GM23338 (cell line): ENCODE data around the gene GPR87. TPM values are rescaled to one million over a fixed set of nuclear protein-coding genes. Genes with fewer than 3 reads are reported as not detected.

Experiments
- ATAC-seq: fragments of 200-7000 bp; cut with Tn5 transposase; 3 replicates; pipeline ENCODE4 v1.9.1; 2020
- DNase-seq: peaks from one replicate; pipeline ENCODE4 v3.0.0-alpha.2; 2015; ENCODE audit warnings: low spot score
- H2AFZ ChIP-seq: fragments of 200-600 bp; sonication (generic); 2 replicates; pipeline ENCODE4 v1.8.0; 2016; ENCODE audit warnings: antibody characterized with exemption, mild to moderate bottlenecking, moderate library complexity
- H3F3A ChIP-seq: fragments of 200-600 bp; sonication (generic); replicated peaks from 2 replicates; pipeline ENCODE4 v1.8.0; 2017; ENCODE audit warnings: antibody characterized with exemption, mixed run types, low read depth
- H3K27ac ChIP-seq: fragments of 200-600 bp; sonication (generic); 2 replicates; pipeline ENCODE4 v1.6.1; 2016; ENCODE audit warnings: low read depth
- H3K27me3 ChIP-seq: fragments of 200-600 bp; sonication (generic); 2 replicates; pipeline ENCODE4 v1.8.0; 2016; ENCODE audit warnings: mild to moderate bottlenecking, mixed run types, moderate library complexity; ENCODE audit not compliant: insufficient read depth
- H3K36me3 ChIP-seq: fragments of 200-600 bp; sonication (generic); 2 replicates; pipeline ENCODE4 v1.8.0; 2016; ENCODE audit warnings: mild to moderate bottlenecking; ENCODE audit not compliant: insufficient read depth
- H3K4me1 ChIP-seq: fragments of 200-600 bp; sonication (generic); 2 replicates; pipeline ENCODE4 v1.8.0; 2016; ENCODE audit warnings: mild to moderate bottlenecking, moderate library complexity; ENCODE audit not compliant: insufficient read depth
- H3K4me2 ChIP-seq: fragments of 200-600 bp; sonication (generic); 2 replicates; pipeline ENCODE4 v1.7.1; 2017; ENCODE audit warnings: mixed run types
- H3K4me3 ChIP-seq: fragments of 200-600 bp; sonication (generic); 2 replicates; pipeline ENCODE4 v1.6.1; 2016; ENCODE audit warnings: mixed run types
- H3K79me2 ChIP-seq: fragments of 200-600 bp; sonication (generic); replicated peaks from 2 replicates; pipeline ENCODE4 v1.8.0; 2017; ENCODE audit warnings: mild to moderate bottlenecking; ENCODE audit not compliant: insufficient read depth
- H3K9me2 ChIP-seq: fragments of 200-600 bp; sonication (generic); 2 replicates; pipeline ENCODE4 v1.8.0; 2017; ENCODE audit not compliant: insufficient read depth
- H4K20me1 ChIP-seq: fragments of 200-600 bp; sonication (generic); replicated peaks from 2 replicates; pipeline ENCODE4 v1.8.0; 2017; ENCODE audit warnings: mild to moderate bottlenecking; ENCODE audit not compliant: insufficient read depth
- H3K27ac Mint-ChIP-seq: 2 replicates; pipeline ENCODE4 v1.8.0; 2020; ENCODE audit warnings: inconsistent platforms, mild to moderate bottlenecking, moderate library complexity, mixed read lengths
- H3K27me3 Mint-ChIP-seq: 3 replicates; pipeline ENCODE4 v1.8.0; 2022; ENCODE audit warnings: low read depth, mild to moderate bottlenecking, moderate library complexity, mixed read lengths, inconsistent platforms; ENCODE audit not compliant: insufficient read depth, poor library complexity
- H3K36me3 Mint-ChIP-seq: 3 replicates; pipeline ENCODE4 v1.8.0; 2021; ENCODE audit warnings: low read depth, mild to moderate bottlenecking, inconsistent platforms, moderate library complexity, mixed read lengths
- H3K4me1 Mint-ChIP-seq: 3 replicates; pipeline ENCODE4 v1.8.0; 2020; ENCODE audit warnings: mild to moderate bottlenecking, inconsistent platforms, mixed read lengths
- H3K4me3 Mint-ChIP-seq: 3 replicates; pipeline ENCODE4 v1.8.0; 2021; ENCODE audit warnings: moderate library complexity, mild to moderate bottlenecking, inconsistent platforms, mixed read lengths
- H3K9me3 Mint-ChIP-seq: 3 replicates; pipeline ENCODE4 v1.8.0; 2020; ENCODE audit warnings: moderate library complexity, mild to moderate bottlenecking, inconsistent platforms, mixed read lengths
- CREB1 ChIP-seq: fragments of 250-450 bp; sonication (Bioruptor Pico); IDR thresholded peaks from 2 replicates; pipeline ENCODE4 v1.5.0; 2020; ENCODE audit warnings: low read depth, mild to moderate bottlenecking, moderate library complexity
- EZH2 ChIP-seq: fragments of 200-600 bp; sonication (generic); IDR thresholded peaks from one replicate; pipeline ENCODE4 v1.8.0; 2017; ENCODE audit warnings: antibody characterized with exemption, mild to moderate bottlenecking, low read depth; ENCODE audit not compliant: unreplicated experiment
- EZH2phosphoT487 ChIP-seq: fragments of 200-600 bp; sonication (generic); IDR thresholded peaks from one replicate; pipeline ENCODE4 v1.8.1; 2018; ENCODE audit warnings: antibody characterized with exemption; ENCODE audit not compliant: unreplicated experiment
- JUNB ChIP-seq: IDR thresholded peaks from one replicate; pipeline ENCODE4 v1.6.1; 2016; ENCODE audit warnings: antibody characterized with exemption; ENCODE audit not compliant: unreplicated experiment
- NANOG ChIP-seq: IDR thresholded peaks from 2 replicates; pipeline ENCODE4 v1.6.1; 2016; ENCODE audit warnings: antibody characterized with exemption, borderline replicate concordance
- POLR2AphosphoS5 ChIP-seq: IDR thresholded peaks from 2 replicates; pipeline ENCODE4 v1.6.1; 2016; ENCODE audit warnings: antibody characterized with exemption, low read depth
- STAT1 ChIP-seq: IDR thresholded peaks from one replicate; pipeline ENCODE4 v1.6.1; 2016; ENCODE audit warnings: antibody characterized with exemption; ENCODE audit not compliant: unreplicated experiment
- ZNF114 ChIP-seq: fragments of 250-450 bp; sonication (Bioruptor Pico); IDR thresholded peaks from 2 replicates; pipeline ENCODE4 v1.5.0; 2020; ENCODE audit warnings: mild to moderate bottlenecking, moderate library complexity
- ZNF331 ChIP-seq: fragments of 250-450 bp; sonication (Bioruptor Pico); IDR thresholded peaks from 2 replicates; pipeline ENCODE4 v1.5.0; 2020; ENCODE audit warnings: low read depth, mild to moderate bottlenecking, moderate library complexity
- polyA plus RNA-seq: library from polyadenylated mRNA; unstranded; fragments of >200 nt; fragmentation: Nextera tagmentation; extraction: Ambion mirVana; gene quantifications from 2 replicates; pipeline ENCODE4 v1.2.1, GENCODE V29; 2016
- total RNA-seq: library from RNA; depleted of rRNA; stranded (reverse); fragments of >200 nt; shearing (Covaris generic); gene quantifications from 2 replicates; pipeline ENCODE4 v1.2.3, GENCODE V29; 2014
- TF ChIP-seq, protein P1 (sequence below): IDR thresholded peaks from one replicate; pipeline ENCODE4 v1.6.1; 2018; ENCODE audit warnings: antibody characterized with exemption; ENCODE audit not compliant: unreplicated experiment
- TF ChIP-seq, protein P2 (sequence below): IDR thresholded peaks from 2 replicates; pipeline ENCODE4 v1.6.1; 2016; ENCODE audit warnings: antibody characterized with exemption
- TF ChIP-seq, protein P3 (sequence below): fragments of 250-450 bp; sonication (Bioruptor Pico); IDR thresholded peaks from 2 replicates; pipeline ENCODE4 v1.5.0; 2020; ENCODE audit warnings: mild to moderate bottlenecking, moderate library complexity
- TF ChIP-seq, protein P4 (sequence below), 2 experiments: fragments of 200-600 bp in 1 of 2; sonication (generic) in 1 of 2; conservative IDR thresholded peaks; 2 replicates each; pipeline versions ENCODE4 v1.5.1 to v1.6.1; 2016 to 2017; ENCODE audit warnings: antibody characterized with exemption in 2 of 2, low read depth in 2 of 2, mild to moderate bottlenecking in 2 of 2, moderate library complexity in 1 of 2

Gene GPR87
- total and polyA plus RNA-seq, 2 experiments from 2014 or later: 0.21 TPM; not detected in 1

DNA sequence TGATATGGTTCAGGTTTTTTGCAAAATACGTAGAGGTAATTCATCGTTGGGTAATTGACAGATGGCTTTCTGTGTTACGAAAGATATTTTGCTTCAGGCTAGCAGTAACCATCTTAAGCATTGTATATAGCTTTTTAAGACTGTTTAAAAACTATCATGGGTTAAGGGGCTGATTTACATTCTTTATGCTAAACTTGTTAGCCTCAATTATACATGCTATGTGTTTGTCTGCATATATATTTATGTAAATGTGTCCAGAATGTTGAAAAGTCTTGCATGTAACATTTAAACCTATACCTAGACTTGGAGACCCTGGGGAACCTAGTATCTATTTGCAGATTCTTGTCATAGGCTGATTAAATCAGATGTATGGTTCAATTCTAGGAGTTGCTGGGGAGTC is 27.2 kb downstream of the GPR87 start:
- no peaks in the 10 kb centered on the region for H3K27me3 ChIP-seq
- H3F3A ChIP-seq: no peaks in the 10 kb centered on the region
- no peak overlapping the region for H3K27ac ChIP-seq
- no peak overlapping the region for H3K4me2 ChIP-seq
- ATAC-seq (no peak), DNase-seq (no peak)
- no peaks in the 10 kb centered on the region for H4K20me1 ChIP-seq
- H3K27ac Mint-ChIP-seq: no peak overlapping the region
- H3K9me2 ChIP-seq: no peaks in the 10 kb centered on the region
- TF ChIP-seq, protein P1, sequence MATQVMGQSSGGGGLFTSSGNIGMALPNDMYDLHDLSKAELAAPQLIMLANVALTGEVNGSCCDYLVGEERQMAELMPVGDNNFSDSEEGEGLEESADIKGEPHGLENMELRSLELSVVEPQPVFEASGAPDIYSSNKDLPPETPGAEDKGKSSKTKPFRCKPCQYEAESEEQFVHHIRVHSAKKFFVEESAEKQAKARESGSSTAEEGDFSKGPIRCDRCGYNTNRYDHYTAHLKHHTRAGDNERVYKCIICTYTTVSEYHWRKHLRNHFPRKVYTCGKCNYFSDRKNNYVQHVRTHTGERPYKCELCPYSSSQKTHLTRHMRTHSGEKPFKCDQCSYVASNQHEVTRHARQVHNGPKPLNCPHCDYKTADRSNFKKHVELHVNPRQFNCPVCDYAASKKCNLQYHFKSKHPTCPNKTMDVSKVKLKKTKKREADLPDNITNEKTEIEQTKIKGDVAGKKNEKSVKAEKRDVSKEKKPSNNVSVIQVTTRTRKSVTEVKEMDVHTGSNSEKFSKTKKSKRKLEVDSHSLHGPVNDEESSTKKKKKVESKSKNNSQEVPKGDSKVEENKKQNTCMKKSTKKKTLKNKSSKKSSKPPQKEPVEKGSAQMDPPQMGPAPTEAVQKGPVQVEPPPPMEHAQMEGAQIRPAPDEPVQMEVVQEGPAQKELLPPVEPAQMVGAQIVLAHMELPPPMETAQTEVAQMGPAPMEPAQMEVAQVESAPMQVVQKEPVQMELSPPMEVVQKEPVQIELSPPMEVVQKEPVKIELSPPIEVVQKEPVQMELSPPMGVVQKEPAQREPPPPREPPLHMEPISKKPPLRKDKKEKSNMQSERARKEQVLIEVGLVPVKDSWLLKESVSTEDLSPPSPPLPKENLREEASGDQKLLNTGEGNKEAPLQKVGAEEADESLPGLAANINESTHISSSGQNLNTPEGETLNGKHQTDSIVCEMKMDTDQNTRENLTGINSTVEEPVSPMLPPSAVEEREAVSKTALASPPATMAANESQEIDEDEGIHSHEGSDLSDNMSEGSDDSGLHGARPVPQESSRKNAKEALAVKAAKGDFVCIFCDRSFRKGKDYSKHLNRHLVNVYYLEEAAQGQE: no peak
- no peak for TF ChIP-seq ZNF114
- TF ChIP-seq CREB1 (CRISPR knock-in tag): no peak
- no peak for TF ChIP-seq ZNF331 (CRISPR knock-in tag)
- no peak for TF ChIP-seq NANOG
- TF ChIP-seq EZH2: no peak
- no peak for TF ChIP-seq JUNB
- TF ChIP-seq EZH2phosphoT487: no peak
- TF ChIP-seq, protein P2, sequence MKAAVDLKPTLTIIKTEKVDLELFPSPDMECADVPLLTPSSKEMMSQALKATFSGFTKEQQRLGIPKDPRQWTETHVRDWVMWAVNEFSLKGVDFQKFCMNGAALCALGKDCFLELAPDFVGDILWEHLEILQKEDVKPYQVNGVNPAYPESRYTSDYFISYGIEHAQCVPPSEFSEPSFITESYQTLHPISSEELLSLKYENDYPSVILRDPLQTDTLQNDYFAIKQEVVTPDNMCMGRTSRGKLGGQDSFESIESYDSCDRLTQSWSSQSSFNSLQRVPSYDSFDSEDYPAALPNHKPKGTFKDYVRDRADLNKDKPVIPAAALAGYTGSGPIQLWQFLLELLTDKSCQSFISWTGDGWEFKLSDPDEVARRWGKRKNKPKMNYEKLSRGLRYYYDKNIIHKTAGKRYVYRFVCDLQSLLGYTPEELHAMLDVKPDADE: no peak
- no peak for TF ChIP-seq POLR2AphosphoS5
- TF ChIP-seq STAT1: no peak
- TF ChIP-seq, protein P3, sequence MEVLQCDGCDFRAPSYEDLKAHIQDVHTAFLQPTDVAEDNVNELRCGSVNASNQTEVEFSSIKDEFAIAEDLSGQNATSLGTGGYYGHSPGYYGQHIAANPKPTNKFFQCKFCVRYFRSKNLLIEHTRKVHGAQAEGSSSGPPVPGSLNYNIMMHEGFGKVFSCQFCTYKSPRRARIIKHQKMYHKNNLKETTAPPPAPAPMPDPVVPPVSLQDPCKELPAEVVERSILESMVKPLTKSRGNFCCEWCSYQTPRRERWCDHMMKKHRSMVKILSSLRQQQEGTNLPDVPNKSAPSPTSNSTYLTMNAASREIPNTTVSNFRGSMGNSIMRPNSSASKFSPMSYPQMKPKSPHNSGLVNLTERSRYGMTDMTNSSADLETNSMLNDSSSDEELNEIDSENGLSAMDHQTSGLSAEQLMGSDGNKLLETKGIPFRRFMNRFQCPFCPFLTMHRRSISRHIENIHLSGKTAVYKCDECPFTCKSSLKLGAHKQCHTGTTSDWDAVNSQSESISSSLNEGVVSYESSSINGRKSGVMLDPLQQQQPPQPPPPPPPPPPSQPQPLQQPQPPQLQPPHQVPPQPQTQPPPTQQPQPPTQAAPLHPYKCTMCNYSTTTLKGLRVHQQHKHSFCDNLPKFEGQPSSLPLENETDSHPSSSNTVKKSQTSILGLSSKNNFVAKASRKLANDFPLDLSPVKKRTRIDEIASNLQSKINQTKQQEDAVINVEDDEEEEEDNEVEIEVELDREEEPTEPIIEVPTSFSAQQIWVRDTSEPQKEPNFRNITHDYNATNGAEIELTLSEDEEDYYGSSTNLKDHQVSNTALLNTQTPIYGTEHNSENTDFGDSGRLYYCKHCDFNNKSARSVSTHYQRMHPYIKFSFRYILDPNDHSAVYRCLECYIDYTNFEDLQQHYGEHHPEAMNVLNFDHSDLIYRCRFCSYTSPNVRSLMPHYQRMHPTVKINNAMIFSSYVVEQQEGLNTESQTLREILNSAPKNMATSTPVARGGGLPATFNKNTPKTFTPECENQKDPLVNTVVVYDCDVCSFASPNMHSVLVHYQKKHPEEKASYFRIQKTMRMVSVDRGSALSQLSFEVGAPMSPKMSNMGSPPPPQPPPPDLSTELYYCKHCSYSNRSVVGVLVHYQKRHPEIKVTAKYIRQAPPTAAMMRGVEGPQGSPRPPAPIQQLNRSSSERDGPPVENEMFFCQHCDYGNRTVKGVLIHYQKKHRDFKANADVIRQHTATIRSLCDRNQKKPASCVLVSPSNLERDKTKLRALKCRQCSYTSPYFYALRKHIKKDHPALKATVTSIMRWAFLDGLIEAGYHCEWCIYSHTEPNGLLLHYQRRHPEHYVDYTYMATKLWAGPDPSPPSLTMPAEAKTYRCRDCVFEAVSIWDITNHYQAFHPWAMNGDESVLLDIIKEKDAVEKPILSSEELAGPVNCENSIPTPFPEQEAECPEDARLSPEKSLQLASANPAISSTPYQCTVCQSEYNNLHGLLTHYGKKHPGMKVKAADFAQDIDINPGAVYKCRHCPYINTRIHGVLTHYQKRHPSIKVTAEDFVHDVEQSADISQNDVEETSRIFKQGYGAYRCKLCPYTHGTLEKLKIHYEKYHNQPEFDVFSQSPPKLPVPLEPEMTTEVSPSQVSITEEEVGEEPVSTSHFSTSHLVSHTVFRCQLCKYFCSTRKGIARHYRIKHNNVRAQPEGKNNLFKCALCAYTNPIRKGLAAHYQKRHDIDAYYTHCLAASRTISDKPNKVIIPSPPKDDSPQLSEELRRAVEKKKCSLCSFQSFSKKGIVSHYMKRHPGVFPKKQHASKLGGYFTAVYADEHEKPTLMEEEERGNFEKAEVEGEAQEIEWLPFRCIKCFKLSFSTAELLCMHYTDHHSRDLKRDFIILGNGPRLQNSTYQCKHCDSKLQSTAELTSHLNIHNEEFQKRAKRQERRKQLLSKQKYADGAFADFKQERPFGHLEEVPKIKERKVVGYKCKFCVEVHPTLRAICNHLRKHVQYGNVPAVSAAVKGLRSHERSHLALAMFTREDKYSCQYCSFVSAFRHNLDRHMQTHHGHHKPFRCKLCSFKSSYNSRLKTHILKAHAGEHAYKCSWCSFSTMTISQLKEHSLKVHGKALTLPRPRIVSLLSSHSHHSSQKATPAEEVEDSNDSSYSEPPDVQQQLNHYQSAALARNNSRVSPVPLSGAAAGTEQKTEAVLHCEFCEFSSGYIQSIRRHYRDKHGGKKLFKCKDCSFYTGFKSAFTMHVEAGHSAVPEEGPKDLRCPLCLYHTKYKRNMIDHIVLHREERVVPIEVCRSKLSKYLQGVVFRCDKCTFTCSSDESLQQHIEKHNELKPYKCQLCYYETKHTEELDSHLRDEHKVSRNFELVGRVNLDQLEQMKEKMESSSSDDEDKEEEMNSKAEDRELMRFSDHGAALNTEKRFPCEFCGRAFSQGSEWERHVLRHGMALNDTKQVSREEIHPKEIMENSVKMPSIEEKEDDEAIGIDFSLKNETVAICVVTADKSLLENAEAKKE (CRISPR knock-in tag): no peak
- TF ChIP-seq, protein P4, sequence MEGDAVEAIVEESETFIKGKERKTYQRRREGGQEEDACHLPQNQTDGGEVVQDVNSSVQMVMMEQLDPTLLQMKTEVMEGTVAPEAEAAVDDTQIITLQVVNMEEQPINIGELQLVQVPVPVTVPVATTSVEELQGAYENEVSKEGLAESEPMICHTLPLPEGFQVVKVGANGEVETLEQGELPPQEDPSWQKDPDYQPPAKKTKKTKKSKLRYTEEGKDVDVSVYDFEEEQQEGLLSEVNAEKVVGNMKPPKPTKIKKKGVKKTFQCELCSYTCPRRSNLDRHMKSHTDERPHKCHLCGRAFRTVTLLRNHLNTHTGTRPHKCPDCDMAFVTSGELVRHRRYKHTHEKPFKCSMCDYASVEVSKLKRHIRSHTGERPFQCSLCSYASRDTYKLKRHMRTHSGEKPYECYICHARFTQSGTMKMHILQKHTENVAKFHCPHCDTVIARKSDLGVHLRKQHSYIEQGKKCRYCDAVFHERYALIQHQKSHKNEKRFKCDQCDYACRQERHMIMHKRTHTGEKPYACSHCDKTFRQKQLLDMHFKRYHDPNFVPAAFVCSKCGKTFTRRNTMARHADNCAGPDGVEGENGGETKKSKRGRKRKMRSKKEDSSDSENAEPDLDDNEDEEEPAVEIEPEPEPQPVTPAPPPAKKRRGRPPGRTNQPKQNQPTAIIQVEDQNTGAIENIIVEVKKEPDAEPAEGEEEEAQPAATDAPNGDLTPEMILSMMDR (conservative IDR thresholded peaks at IDR 0.05; ENCODE audit: low read depth in 2 of 2): no peak
- no peaks in the 10 kb centered on the region; the same call in 2 of the 3 replicates for H3K4me1 Mint-ChIP-seq
- no peaks in the 10 kb centered on the region for H3K36me3 Mint-ChIP-seq
- H3K27me3 Mint-ChIP-seq: no peaks in the 10 kb centered on the region
- H3K79me2 ChIP-seq: no peaks in the 10 kb centered on the region
- H3K4me1 ChIP-seq: no peaks in the 10 kb centered on the region
- H3K9me3 Mint-ChIP-seq: no peaks in the 10 kb centered on the region
- H3K36me3 ChIP-seq: no peaks in the 10 kb centered on the region
- H2AFZ ChIP-seq: no peak overlapping the region
- H3K4me3 ChIP-seq: no peak overlapping the region
- no peak overlapping the region for H3K4me3 Mint-ChIP-seq
